ENCODE data around the gene DLX4.

The DLX4 gene

GRCh38 chr17:49967621-49968404 lies 1.2 kb upstream of the DLX4 start:
- Histone ChIP-seq H3K9me3 (no peaks in the 10 kb centered on the region), H3K27me3 (ENCODE audit: low read depth) (peaks cover 17% of the 10 kb centered on the region), H3K4me3 (peak overlapping the region; percentile 58), H3K36me3 (replicated peaks) (no peaks in the 10 kb centered on the region), H3K4me1 (peaks cover 6% of the 10 kb centered on the region)
- DNase-seq (ENCODE audit: low spot score in 2 of 2): no peak
- in situ Hi-C loops (cut with MboI; ENCODE audit: low sequenced_read_pairs): no loop called here

- in situ Hi-C loops (cut with MboI; ENCODE audit: low sequenced_read_pairs): no loop called here
- Histone ChIP-seq H3K27me3 (ENCODE audit: low read depth) (peaks cover 17% of the 10 kb centered on the region), H3K4me3 (peak overlapping the region; percentile 58), H3K4me1 (peaks cover 6% of the 10 kb centered on the region), H3K9me3 (no peaks in the 10 kb centered on the region), H3K36me3 (replicated peaks) (no peaks in the 10 kb centered on the region)
- peak; percentile 82 to 94 for DNase-seq (ENCODE audit: low spot score in 2 of 2)
Observed at GRCh38 chr17:49968405-49969133, 421 bp upstream of the DLX4 start.

- peaks cover 6% of the 10 kb centered on the region for H3K4me1 ChIP-seq
- in situ Hi-C loops (cut with MboI; ENCODE audit: low sequenced_read_pairs): no loop called here
- no peaks in the 10 kb centered on the region for H3K36me3 ChIP-seq (replicated peaks)
- H3K27me3 ChIP-seq (ENCODE audit: low read depth): peaks cover 17% of the 10 kb centered on the region
- peak overlapping the region; percentile 58 for H3K4me3 ChIP-seq
- no peaks in the 10 kb centered on the region for H3K9me3 ChIP-seq
- DNase-seq (ENCODE audit: low spot score in 2 of 2): no peak
Observed at GRCh38 chr17:49969795-49970389, 902 bp downstream of the DLX4 start.

- no peak for DNase-seq (ENCODE audit: low spot score in 2 of 2)
- Histone ChIP-seq H3K9me3 (no peaks in the 10 kb centered on the region), H3K27me3 (ENCODE audit: low read depth) (peaks cover 17% of the 10 kb centered on the region), H3K4me3 (no peak overlapping the region), H3K4me1 (peaks cover 7% of the 10 kb centered on the region), H3K36me3 (replicated peaks) (no peaks in the 10 kb centered on the region)
- in situ Hi-C loops (cut with MboI; ENCODE audit: low sequenced_read_pairs): no loop called here
Observed at GRCh38 chr17:49970498-49970897, 1.5 kb downstream of the DLX4 start.

- H3K9me3 ChIP-seq: no peaks in the 10 kb centered on the region
- in situ Hi-C loops (cut with MboI; ENCODE audit: low sequenced_read_pairs): no loop called here
- H3K4me3 ChIP-seq: peak overlapping the region; percentile 12
- H3K27me3 ChIP-seq (ENCODE audit: low read depth): peaks cover 13% of the 10 kb centered on the region
- H3K36me3 ChIP-seq (replicated peaks): no peaks in the 10 kb centered on the region
- peaks cover 15% of the 10 kb centered on the region for H3K4me1 ChIP-seq
- DNase-seq (ENCODE audit: low spot score in 2 of 2): no peak
Observed at GRCh38 chr17:49971199-49971847, 2.3 kb downstream of the DLX4 start.

GRCh38 chr17:49971848-49972485 lies 3.0 kb downstream of the DLX4 start:
- peaks cover 19% of the 10 kb centered on the region for H3K4me1 ChIP-seq
- no peaks in the 10 kb centered on the region for H3K36me3 ChIP-seq (replicated peaks)
- DNase-seq (ENCODE audit: low spot score in 2 of 2): peak in 1 of 2 experiments; percentile 71
- peak overlapping the region; percentile 12 for H3K4me3 ChIP-seq
- in situ Hi-C loops (cut with MboI; ENCODE audit: low sequenced_read_pairs): no loop called here
- no peaks in the 10 kb centered on the region for H3K9me3 ChIP-seq
- peaks cover 7% of the 10 kb centered on the region for H3K27me3 ChIP-seq (ENCODE audit: low read depth)

- no peaks in the 10 kb centered on the region for H3K9me3 ChIP-seq
- no peak overlapping the region for H3K4me3 ChIP-seq
- peaks cover 19% of the 10 kb centered on the region for H3K4me1 ChIP-seq
- in situ Hi-C loops (cut with MboI; ENCODE audit: low sequenced_read_pairs): no loop called here
- no peak for DNase-seq (ENCODE audit: low spot score in 2 of 2)
- peaks cover 3% of the 10 kb centered on the region; the same call in 1 of the 2 replicates for H3K27me3 ChIP-seq (ENCODE audit: low read depth)
- no peaks in the 10 kb centered on the region for H3K36me3 ChIP-seq (replicated peaks)
Observed at GRCh38 chr17:49972486-49973270, 3.7 kb downstream of the DLX4 start.

- Histone ChIP-seq H3K4me3 (no peak overlapping the region), H3K27me3 (ENCODE audit: low read depth) (peaks cover 3% of the 10 kb centered on the region; the same call in 1 of the 2 replicates), H3K36me3 (replicated peaks) (no peaks in the 10 kb centered on the region), H3K4me1 (peaks cover 19% of the 10 kb centered on the region), H3K9me3 (no peaks in the 10 kb centered on the region)
- DNase-seq (ENCODE audit: low spot score in 2 of 2): no peak
- in situ Hi-C loops (cut with MboI; ENCODE audit: low sequenced_read_pairs): no loop called here
Observed at GRCh38 chr17:49973271-49973615, 4.3 kb downstream of the DLX4 start.

- Histone ChIP-seq H3K4me3 (no peak overlapping the region), H3K27me3 (ENCODE audit: low read depth) (peaks cover 3% of the 10 kb centered on the region; the same call in 1 of the 2 replicates), H3K9me3 (no peaks in the 10 kb centered on the region), H3K4me1 (peaks cover 19% of the 10 kb centered on the region), H3K36me3 (replicated peaks) (no peaks in the 10 kb centered on the region)
- peak in 1 of 2 experiments; percentile 69 for DNase-seq (ENCODE audit: low spot score in 2 of 2)
- in situ Hi-C loops (cut with MboI; ENCODE audit: low sequenced_read_pairs): no loop called here
Observed at GRCh38 chr17:49975531-49975930, 6.5 kb downstream of the DLX4 start.

- in situ Hi-C loops (cut with MboI; ENCODE audit: low sequenced_read_pairs): no loop called here
- H3K4me3 ChIP-seq: no peak overlapping the region
- DNase-seq (ENCODE audit: low spot score in 2 of 2): peak; percentile 60 to 75
- H3K36me3 ChIP-seq (replicated peaks): no peaks in the 10 kb centered on the region
- H3K27me3 ChIP-seq (ENCODE audit: low read depth): no peaks in the 10 kb centered on the region; the same call in 1 of the 2 replicates
- H3K9me3 ChIP-seq: no peaks in the 10 kb centered on the region
- peaks cover 14% of the 10 kb centered on the region for H3K4me1 ChIP-seq
Observed at GRCh38 chr17:49976163-49976827, 7.3 kb downstream of the DLX4 start.

GRCh38 chr17:49976828-49977202 lies 7.8 kb downstream of the DLX4 start:
- in situ Hi-C loops (cut with MboI; ENCODE audit: low sequenced_read_pairs): no loop called here
- no peaks in the 10 kb centered on the region; the same call in 1 of the 2 replicates for H3K27me3 ChIP-seq (ENCODE audit: low read depth)
- H3K36me3 ChIP-seq (replicated peaks): no peaks in the 10 kb centered on the region
- DNase-seq (ENCODE audit: low spot score in 2 of 2): no peak
- H3K4me3 ChIP-seq: no peak overlapping the region
- peaks cover 13% of the 10 kb centered on the region for H3K4me1 ChIP-seq
- no peaks in the 10 kb centered on the region for H3K9me3 ChIP-seq

Data from HAP-1 (cell line).